BJ (cell line): ENCODE results near the gene BCAR3. TPM values are rescaled to one million over a fixed set of nuclear protein-coding genes. Genes with fewer than 3 reads are reported as not detected.

Experiments used
- CTCF ChIA-PET: fragments of 350-600 bp; formaldehyde crosslinking; extraction: SDS; loops from one replicate; lab custom pipeline; 2021; ENCODE audit warnings: antibody characterized with exemption, inconsistent platforms; lab: Yijun Ruan, JAX
- POLR2A ChIA-PET: fragments of 300-600 bp; sonication (Branson Sonifier 250); formaldehyde crosslinking; extraction: SDS; loops from one replicate; lab custom pipeline; 2021; ENCODE audit warnings: antibody characterized with exemption; lab: Charles Lee
- DNase-seq: peaks from one replicate; pipeline ENCODE4 v3.0.0-alpha.2; 2011; ENCODE audit warnings: low read depth
- H3K27me3 ChIP-seq: 2 replicates; pipeline ENCODE4 v1.6.0; 2011; ENCODE audit warnings: low read length; ENCODE audit not compliant: control insufficient read depth, insufficient read depth
- H3K36me3 ChIP-seq: 2 replicates; pipeline ENCODE4 v1.5.1; 2011; ENCODE audit warnings: low read length; ENCODE audit not compliant: control insufficient read depth, insufficient read depth
- H3K4me3 ChIP-seq: 2 replicates; pipeline ENCODE4 v1.5.1; 2011; ENCODE audit warnings: low read depth, mild to moderate bottlenecking, control low read depth, low read length
- polyA plus RNA-seq: library from polyadenylated mRNA; depleted of rRNA; stranded (reverse); fragments of >200 nt; gene quantifications from 2 replicates; pipeline ENCODE4 v1.2.3, GENCODE V29; 2011
- TF ChIP-seq, protein P1 (sequence below): IDR thresholded peaks from 2 replicates; pipeline ENCODE4 v1.5.1; 2011; ENCODE audit warnings: low read depth, mild to moderate bottlenecking, control low read depth, inconsistent platforms, low read length, moderate library complexity; ENCODE audit not compliant: insufficient read depth

Gene BCAR3
- polyA plus RNA-seq, 1 experiment: 31.7 TPM

DNA sequence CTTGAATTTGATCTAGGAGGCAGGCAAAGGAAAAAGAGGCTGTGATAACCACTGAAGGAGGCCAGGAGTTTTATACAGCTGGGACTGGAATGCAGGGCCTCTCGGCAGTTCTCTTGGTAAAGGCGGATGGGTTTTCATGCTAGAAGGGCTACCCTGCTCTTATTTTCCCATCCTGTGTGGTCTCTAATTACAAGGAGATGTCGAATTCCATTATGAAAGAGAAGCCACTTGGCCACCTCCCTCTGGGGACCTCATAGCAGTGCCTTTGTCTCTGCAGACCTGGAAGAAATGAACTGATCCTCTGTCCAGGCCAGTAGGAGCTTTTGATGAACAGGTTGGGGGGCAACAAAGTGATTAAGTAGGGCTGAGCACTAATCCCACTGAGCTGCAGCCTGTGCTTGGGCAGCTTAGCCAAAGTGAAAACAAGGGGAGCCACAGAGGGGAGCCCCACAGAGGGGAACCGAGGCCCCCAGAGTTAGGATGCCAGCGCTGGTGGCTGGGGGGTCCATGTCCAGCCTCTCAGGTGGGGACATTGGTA is 42.2 kb upstream of the BCAR3 start:
- TF ChIP-seq, protein P1, sequence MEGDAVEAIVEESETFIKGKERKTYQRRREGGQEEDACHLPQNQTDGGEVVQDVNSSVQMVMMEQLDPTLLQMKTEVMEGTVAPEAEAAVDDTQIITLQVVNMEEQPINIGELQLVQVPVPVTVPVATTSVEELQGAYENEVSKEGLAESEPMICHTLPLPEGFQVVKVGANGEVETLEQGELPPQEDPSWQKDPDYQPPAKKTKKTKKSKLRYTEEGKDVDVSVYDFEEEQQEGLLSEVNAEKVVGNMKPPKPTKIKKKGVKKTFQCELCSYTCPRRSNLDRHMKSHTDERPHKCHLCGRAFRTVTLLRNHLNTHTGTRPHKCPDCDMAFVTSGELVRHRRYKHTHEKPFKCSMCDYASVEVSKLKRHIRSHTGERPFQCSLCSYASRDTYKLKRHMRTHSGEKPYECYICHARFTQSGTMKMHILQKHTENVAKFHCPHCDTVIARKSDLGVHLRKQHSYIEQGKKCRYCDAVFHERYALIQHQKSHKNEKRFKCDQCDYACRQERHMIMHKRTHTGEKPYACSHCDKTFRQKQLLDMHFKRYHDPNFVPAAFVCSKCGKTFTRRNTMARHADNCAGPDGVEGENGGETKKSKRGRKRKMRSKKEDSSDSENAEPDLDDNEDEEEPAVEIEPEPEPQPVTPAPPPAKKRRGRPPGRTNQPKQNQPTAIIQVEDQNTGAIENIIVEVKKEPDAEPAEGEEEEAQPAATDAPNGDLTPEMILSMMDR: no peak
- H3K27me3 ChIP-seq: no peaks in the 10 kb centered on the region; the same call in 1 of the 2 replicates
- POLR2A ChIA-PET: no interaction called here
- no peak overlapping the region for H3K4me3 ChIP-seq
- H3K36me3 ChIP-seq: no peaks in the 10 kb centered on the region
- DNase-seq: no peak
- CTCF ChIA-PET: interaction anchor here (1.5 to 5.2 kb wide), 2 partner anchors 11 to 27 kb away, joined by 3 to 33 read pairs; no protein-coding TSS in a partner anchor

DNA sequence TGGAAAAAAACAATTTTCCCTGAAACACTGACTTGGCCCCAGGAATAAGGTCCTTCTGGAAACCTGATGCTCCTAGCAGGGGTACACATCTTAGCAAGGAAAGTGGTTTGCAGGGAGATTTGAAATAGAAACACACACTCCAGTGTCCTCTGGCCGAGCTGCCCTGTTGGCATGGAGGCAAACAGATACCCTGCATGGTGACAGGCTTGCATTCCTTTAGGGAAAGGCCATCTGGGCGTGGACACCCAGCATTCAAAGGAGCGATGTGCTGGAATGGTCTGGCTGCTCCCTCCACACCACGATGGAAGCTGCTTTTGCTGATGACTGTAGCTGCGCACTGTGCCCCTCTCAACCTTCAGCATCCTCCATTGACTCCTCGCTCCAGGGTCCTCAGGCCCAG is 41.5 kb upstream of the BCAR3 start:
- TF ChIP-seq, protein P1: no peak
- Histone ChIP-seq H3K27me3 (no peaks in the 10 kb centered on the region; the same call in 1 of the 2 replicates), H3K4me3 (no peak overlapping the region), H3K36me3 (no peaks in the 10 kb centered on the region)
- ChIA-PET CTCF (interaction anchor here (1.5 to 5.2 kb wide), 2 partner anchors 11 to 27 kb away, joined by 3 to 33 read pairs; no protein-coding TSS in a partner anchor), POLR2A (no interaction called here)
- no peak for DNase-seq

- TF ChIP-seq, protein P1: no peak
- ChIA-PET CTCF (interaction anchor here (1.5 to 5.2 kb wide), 2 partner anchors 12 to 26 kb away, joined by 3 to 33 read pairs; no protein-coding TSS in a partner anchor), POLR2A (no interaction called here)
- H3K4me3 ChIP-seq: no peak overlapping the region
- no peaks in the 10 kb centered on the region for H3K27me3 ChIP-seq
- H3K36me3 ChIP-seq: no peaks in the 10 kb centered on the region
- DNase-seq: no peak
These were observed 40.7 kb upstream of the BCAR3 start for GRCh38 chr1:93722081-93723031.

DNA sequence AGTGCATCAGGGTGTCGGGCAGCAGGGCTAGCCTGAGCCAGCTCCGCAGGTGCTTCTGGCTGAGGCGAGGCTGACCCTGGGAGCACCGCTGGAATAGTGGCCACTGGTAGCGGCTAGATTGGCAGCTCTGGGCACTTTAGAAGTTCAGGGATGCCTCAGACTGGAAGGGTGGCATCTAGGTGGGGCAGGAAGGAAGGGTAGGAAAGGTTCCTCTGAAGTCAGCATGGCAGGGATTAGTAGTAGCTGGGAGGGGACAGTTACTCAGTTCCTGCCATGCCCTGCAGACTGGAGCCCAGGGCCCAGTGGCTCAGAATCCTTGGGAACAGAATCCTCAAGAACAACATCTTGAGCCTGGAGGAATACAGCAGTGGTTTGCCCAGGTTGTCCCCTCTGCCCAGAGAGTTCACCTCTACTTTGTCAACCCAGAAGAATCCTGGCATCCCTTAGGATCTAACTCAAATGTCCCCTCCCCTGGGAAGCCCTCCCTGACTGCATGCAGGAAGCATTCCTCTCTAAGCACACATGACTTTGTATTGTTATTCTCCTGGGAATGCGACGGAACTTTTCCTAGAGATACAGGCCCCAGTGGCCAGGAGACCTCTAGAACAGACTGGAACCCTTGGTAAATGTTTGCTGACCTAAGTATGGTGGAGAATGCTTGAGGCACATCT is 39.5 kb upstream of the BCAR3 start:
- Histone ChIP-seq H3K27me3 (no peaks in the 10 kb centered on the region), H3K4me3 (no peak overlapping the region), H3K36me3 (no peaks in the 10 kb centered on the region)
- ChIA-PET POLR2A (no interaction called here), CTCF (no interaction called here)
- DNase-seq: no peak
- TF ChIP-seq, protein P1: no peak
